ENCODE results near the gene DGUOK.
"Not testable (repeated sequence)": the region's sequence is repeated elsewhere in the genome, so short reads cannot be mapped to it uniquely, and the experiment has no call there.

Gene DGUOK

DNA sequence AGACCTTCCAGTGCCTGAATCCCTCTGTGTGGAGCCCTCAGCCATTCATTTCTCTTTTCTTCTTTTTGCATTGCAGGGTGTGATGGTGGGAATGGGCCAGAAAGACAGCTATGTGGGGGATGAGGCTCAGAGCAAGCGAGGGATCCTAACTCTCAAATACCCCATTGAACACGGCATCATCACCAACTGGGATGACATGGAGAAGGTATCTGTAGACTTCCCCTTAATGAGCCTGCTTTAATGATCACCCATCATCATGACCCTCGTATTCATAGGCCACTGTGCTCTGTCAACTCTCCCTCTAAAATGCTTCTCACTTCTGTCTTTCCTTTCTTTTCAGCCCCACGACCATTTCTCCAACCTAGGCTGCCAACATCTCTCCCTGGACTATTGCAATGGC lies 24.4 kb upstream of the DGUOK start:
- no peak for DNase-seq

DNA sequence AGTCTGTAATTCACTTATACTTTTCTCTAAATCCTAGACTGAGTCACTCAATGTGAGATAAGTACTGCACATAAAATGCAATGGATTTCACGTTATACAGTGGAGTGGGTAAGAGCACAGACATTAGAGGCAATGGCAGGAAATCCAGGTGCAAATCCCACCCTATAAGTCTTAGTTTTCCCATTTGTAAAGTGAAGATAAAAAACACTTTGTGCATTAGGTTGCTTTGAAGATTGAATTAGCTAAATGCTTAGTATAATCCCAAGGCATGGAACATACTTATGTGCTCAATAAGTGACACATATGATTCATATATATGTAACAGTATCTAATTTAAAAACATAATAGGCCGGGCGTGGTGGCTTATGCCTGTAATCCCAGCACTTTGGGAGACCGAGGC lies 23.4 kb upstream of the DGUOK start:
- DNase-seq: no peak

DNA sequence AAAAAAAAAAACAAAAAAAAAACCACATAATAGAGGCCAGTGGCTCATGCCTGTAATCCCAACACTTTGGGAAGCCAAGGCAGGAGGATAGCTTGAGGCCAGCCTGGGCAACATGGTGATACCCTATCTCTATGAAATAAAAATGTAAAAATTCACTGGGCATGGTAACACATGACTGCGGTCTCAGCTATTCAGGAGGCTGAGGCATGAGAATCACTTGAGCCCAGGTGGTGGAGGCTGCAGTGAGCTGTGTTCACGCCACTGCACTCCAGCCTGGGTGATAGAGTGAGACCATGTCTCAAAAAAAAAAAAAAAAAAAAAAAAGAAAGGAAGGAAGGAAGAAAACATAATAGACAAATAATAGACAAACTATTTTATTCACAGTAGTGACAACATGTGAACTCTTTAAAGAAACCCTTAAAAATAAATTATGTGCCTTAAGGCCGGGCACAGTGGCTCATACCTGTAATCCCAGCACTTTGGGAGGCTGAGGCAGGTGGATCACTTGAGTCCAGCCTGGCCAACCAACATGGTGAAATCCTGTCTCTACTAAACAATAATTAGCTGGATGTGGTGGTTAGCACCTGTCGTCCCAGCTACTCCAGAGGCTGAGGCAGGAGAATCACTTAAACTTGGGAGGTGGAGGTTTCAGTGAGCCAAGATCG lies 22.6 kb upstream of the DGUOK start:
- not testable (repeated sequence) for DNase-seq

DNA sequence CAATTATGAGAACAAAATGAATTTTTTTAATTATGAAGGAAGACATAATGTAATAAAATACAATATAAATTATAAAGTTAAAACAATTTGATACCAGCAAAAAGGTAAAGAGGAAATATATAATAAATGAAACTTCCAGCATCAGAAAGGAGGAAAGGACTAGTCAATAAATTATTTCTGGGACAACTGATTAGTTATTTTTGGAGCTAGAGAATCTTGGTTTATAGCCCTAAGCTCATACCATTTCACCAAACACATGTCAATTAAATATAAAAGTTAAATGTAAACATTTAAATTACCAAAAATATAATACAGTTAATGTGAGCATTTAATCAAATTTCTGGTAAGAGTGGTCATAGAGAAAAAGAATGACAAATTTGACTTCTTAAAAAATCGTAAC lies 21.7 kb upstream of the DGUOK start:
- no peak for DNase-seq

DNA sequence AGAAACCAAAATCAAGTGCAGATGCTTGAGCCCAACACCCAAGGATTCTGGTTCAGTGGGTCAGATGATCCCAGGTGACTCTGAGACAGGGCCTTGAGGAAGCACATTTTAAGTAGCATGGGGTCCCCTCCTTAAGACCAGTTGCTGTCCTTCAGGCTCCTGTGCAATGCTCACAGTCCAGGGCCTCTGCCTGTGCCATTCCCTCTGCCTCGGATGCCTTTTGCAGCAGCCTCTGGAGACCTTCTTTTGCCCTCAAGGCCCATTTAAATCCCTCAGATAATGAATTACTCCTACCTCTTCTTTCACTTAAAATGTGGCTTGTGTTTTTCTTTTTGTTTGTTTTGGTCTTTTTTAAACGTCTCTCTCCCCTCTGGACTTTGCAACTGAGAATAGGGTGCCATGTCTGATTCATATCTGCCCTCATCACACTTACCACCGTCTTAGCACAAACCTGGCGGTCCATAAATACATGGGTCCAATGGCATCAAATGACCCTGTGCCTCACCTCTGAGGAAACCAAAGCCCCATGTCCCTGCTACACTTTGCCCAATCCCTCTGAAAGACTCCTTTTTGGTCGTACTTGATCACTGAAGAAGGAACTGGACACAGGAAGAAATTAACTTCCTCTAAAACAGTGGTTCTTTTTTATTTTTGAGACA lies 19.7 kb upstream of the DGUOK start:
- DNase-seq: no peak

DNA sequence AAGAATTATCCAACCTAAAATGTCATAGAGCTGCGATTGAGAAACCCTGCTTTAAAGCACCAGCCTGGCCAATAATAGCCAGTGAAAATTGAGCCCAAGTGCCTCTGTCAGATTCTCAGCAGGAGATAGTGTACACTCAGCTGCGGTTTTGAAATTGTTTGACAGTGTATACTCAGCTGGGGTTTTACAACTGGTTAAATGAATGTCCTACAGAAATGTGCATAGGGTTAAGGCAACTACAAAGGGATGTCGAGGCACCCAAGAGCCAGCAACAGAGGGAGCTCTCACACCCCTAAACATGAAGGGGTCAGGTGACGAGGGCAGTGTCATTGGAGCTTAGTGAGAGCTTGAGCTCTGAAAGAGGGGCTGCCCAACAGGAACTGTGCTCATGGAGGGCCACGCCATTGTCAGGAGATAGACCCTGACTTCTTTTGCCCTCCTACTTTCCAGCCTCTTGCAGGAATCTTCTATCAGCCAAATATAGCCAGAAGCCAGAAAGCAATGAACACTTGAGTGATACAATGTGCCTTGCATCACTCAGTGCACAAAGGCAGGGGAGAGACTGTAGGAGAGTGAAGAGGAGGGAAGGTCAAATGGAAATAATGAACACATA lies 18.7 kb upstream of the DGUOK start:
- DNase-seq: no peak

DNA sequence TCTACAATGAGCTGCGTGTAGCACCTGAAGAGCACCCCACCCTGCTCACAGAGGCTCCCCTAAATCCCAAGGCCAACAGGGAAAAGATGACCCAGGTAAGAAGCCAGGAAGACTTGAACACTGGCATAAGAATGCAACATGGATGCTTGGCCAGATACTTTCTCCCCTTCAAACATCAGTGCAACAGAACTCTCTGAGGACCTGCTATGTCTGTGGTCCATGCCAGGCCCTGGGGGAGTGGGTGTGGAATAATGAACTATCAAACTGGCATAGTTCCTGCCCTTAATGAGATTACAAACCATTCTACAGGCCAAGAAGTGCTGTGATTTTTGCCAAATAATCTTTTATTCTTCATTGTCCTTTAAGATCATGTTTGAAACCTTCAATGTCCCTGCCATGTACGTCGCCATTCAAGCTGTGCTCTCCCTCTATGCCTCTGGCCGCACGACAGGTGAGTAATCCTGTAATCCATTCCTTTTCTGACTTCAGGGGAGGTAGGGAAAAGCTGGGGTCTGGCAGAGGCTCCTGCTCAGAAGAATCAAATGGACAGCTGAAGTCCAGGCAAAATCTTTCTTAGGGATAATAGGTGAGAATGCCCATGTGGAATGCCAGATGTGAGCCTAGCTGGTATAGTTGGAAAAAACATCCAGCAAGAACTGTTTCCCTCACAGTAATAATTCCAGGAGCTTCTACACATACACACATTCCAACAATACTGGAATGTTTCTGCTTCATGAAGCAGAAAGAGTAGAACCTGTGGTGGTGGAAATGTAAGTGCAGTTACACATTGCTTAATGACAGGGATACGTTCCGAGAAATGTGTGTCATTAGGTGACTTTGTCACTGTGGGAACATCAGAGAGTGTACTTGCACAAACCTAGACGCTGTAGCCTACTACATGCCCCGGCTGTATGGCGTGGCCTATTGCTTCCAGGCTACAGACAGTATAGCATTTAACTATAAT lies 17.7 kb upstream of the DGUOK start:
- DNase-seq: peak; percentile 89

DNA sequence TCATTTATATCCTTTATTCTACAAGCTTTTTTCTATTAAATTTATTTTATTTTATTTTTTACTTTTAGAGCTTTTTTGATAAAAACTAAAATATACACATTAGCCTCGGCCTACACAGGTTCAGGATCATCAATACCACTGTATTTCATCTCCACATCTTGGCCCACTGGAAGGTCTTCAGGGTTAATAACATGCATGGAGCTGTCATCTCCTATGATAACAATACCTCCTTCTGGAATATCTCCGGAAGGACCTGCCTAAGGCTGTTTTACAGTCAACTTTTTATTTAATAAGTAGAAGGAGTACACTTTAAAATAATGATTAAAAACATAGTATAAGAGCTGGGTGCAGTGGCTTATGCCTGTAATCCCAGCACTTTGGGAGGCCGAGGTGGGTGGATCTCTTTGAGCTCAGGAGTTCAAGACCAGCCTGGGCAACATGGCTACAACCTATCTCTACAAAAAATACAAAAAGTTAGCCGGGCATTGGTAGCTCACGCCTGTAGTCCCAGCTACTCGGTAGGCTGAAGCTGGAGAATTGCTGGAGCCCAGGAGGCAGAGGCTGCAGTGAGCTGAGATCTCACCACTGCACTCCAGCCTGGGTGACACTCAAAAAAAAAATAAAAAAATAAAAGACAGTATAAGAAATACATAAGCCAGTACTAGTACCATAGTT lies 15.7 kb upstream of the DGUOK start:
- no peak for DNase-seq

DNA sequence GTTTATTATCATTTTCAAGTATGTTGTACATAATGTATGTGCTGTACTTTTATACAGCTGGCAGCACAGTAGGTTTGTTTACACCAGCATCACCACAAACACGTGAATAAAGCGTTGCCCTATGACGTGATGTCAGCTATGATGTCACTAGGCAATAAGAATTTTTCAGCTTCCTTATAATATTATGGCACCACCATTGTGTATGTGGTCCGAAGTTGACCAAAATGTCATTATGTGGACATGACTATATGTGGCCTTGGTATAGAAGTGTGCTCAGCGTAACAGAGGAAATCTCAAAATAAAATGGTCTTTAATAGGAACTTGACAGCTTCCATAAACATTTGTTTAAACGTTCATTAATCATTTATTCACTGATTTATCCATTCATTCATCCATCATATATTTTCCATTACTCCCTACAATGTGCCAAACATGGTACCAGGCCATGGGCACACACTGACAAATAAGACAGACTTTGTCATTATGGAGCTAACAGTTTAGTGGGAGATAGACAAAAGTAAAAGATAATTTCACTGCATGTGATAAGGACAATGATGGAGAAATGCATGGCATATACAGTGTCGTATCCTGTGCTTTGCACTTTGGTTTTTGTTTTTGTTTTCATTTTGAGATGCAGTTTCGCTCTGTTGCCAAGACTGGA lies 15.0 kb upstream of the DGUOK start:
- no peak for DNase-seq

DNA sequence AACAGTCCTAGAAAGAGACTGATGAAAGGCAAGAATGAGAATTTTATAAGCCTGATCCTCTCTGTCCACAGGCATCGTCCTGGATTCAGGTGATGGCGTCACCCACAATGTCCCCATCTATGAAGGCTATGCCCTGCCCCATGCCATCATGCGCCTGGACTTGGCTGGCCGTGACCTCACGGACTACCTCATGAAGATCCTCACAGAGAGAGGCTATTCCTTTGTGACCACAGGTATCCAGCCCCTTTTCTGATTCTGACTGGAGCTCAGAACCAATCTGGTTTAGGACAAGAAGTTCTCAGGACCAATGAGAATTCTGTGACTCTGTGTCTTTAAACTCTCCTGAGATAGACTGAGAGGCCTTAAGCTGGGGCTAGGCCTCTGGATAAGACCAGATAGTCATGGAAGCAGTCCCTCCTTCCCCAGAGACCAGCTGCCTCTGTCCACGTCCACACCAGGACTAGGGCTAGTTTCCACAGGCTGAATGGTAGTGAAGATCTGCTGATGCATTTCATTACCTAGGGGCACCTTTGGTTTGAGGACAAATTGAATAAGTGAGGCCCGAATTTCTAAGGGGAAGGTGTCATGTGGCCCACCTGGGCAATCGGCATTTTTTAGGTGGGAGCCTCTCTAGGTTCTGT lies 13.1 kb upstream of the DGUOK start:
- no peak for DNase-seq

DNA sequence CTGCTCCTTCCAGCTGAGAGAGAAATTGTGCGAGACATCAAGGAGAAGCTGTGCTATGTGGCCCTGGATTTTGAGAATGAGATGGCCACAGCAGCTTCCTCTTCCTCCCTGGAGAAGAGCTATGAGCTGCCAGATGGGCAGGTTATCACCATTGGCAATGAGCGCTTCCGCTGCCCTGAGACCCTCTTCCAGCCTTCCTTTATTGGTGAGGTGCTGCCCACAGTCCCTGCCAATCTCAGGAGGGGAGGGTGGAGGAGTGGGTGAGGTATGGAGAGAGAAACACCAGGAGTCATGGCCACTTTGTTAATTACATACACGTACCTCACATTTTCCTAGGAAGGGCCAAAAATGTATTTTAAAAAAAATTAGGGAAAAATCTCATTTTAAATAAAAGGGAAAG lies 12.0 kb upstream of the DGUOK start:
- no peak for DNase-seq

DNA sequence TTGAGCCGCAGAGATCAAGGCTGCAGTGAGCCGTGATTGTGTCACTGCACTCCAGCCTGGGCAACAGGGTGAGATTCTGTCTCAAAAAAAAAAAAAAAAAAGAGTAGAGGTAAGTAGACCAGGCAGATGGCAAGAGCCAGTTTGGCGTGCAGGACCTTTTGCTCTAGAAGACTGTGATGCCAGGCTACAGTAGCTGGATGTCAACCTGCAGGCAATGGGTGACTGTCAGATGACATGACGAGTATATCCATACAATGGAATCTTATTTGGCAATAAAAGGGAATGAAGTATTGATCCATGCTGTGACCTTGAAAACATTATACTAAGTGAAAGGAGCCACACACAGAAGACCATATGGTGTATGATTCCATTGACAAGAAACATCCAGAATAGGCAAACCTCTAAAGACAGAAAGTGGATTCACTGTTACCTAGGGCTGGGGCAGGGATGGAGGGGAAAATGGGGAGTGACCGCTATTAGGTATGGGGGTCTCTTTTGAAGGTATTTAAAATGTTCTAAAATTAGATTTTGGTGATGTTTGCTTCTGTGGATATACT lies 11.2 kb upstream of the DGUOK start:
- no peak for DNase-seq

DNA sequence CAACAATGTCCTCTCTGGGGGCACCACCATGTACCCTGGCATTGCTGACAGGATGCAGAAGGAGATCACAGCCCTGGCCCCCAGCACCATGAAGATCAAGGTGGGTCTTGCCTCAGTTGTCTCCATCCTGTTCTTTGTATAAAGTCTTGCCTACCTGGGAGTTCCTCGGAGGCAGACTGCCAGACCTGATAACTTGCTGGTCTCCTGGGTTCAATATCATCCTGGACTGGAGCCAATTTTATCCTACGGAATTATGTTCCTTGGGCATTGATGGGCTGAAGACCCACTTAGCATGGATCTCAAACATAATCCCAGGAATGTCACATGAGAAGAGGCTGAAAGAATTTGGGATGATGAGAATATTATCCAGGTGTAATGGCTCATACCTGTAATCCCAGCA lies 10.0 kb upstream of the DGUOK start:
- no peak for DNase-seq

DNA sequence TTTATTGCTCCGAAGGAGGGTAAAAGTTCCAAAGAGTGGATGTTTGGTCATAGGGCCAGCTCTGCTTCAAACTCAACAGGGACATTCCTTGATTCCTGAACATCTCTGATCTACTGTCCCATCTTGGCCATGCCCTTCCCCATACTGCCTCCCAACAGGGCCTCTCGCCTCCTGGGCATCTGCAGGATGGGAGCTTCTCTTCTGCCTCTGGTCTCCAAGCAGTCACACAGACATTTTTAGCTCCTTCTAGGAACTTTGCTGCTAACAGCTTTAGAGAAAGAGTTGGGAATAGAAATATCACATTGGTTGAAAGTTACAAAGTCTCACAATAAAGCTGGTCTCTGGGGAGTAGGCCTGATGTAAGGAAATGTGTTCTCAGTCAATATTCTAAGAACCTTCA lies 9.4 kb upstream of the DGUOK start:
- no peak for DNase-seq

DNA sequence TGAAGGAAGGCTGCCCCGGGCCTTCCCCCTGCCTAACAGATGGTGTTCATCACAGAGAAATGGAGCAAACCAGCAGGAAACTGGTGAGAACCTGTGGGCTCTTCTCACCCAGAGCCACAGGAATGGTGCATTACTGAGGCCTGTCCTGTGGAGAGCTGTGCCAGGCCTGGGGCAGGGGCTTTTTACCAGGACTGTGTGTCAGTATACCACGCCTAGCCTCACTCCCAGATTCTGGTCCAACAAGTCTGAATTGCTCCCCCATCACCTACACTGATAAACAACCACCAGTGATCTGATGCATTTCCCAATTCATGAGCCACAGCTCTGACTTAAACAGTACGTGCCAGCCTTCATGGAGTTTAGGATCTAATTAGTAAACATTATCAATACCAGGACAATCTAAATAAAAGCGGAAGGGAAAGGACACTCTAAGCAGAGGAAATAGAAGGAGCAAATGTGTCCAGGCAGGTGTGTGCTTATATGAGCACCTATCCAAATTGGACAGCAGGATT lies 8.9 kb upstream of the DGUOK start:
- no peak for DNase-seq

DNA sequence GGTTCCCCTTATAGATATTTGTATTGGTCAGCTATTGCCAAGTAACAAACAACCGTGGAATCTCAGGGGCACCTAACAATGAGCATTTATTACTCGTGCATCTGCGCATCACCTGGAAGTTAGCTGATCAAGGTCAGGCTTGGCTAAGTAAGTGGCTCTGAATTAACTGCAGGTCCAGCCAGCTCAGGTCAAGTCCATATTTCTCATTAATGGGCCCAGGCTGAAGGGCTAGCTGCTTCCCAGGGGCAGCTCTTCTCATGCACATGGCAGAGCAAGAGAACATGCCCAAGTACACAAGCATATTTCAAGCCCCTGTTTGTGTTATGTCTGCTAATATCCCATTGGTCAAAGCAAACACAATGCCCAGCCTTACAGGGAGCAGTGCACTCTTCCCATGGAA lies 7.8 kb upstream of the DGUOK start:
- no peak for DNase-seq

DNA sequence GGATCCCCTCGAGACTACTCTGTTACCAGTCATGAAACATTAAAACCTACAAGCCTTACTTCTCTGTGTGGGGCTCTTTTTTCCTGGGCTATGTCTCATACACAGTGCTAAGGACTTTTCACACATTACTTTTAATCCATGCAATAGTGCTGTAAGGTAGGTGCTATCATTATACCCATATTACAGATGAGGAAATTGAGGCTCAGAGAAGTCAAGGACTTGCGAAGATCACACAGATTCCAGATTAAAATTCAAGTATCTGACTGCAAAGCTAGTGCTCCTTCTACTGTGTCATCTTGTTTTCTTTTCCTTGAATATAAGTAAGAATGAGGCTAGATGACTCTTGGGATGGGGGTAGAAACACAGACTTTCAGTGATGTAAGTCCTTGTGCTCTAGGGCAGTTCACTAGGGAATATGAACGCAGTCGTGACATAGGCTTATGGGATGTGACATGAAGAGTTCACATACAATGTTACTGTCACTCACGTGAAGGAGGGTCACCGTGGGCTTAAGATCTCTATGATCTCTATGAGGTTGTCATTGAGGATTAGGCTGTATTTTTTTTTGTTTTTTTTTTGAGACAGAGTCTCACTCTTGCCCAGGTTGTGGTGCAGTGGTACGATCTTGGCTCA lies 7.0 kb upstream of the DGUOK start:
- no peak for DNase-seq

DNA sequence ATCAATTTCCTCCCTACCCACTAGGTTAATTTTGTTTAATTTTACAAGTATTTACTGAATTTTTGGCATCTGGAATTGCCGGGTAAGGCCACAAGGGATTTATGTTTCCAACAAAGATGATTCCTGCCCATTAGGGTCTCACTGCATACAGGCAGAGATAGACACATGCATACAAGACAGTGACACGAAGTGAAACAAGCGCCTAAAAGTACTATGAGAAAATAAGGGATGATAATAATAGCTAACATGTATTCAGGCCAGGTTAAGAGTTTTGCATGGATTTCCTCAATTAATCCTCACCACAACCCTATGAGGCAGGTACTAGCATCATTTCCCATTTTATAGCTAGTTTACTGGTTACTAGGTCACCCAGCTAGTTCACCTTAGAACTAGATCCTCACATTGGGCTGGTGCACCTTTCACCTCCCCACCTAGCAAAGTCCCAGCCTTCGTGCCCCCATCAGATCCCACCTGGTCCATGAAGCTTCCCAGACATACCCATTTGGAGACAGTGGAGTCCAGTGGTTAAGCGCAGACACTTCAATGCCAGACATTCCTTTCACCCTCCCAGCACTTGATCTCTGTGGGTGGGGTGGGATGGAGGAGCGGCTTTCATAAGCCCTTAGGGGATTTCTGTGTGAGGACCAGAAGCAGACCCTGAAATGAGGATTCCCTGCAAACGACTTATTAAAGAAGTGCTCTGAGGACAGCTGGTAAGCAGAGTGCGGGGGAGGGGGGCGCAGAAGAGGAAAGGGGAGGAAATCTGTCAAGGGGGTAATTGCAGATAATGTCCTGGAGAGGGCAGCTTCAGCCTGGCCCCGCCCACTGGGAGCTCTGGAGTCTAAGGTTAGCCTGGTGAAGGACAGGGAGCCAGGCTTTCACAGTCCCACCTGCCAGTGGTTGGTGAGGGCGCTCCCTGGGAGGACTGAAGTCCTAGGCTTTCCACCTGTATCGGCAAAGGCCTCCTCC lies 5.8 kb upstream of the DGUOK start:
- DNase-seq: no peak

DNA sequence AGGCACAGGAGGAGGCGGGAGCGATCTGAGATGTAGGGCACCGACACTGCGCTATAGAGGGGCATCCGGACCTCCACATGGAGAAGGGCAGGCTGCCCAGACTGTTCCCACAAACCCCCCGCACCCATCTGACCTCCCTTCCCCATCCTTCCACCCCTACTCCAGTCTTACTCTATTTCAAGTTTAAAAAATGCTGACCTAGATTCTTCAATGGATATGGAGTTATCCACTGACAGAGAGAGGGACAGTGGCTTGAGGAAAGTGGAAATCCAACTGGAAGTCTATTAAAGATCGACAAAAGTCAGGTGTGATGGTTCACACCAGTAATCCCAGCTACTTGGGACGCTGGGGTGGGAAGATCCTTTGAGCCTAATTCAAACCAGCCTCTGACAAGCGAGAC lies 5.1 kb upstream of the DGUOK start:
- DNase-seq: no peak

All from kidney glomerular epithelial cell (primary cell).